Transverse colon (tissue), 4 donors: ENCODE measurements around the gene MLLT1. TPM values are rescaled to one million over a fixed set of nuclear protein-coding genes. Genes with fewer than 3 reads are reported as not detected.
A peak's percentile ranks its signal among the peaks of the same experiment; 100 is the strongest.

Source experiments
- DNase-seq: peaks from one replicate; pipeline ENCODE4 v3.0.0-alpha.2; 2019
- H3K27ac ChIP-seq, 4 donors: fragments of 200-600 bp; sonication (generic); 2 replicates each; pipeline ENCODE4 v1.5.1; 2016 to 2018; ENCODE audit warnings: inconsistent platforms in 4 of 4
- H3K27me3 ChIP-seq: fragments of 200-600 bp; sonication (generic); 2 replicates; pipeline ENCODE4 v1.5.1; 2017; ENCODE audit warnings: inconsistent platforms
- H3K36me3 ChIP-seq, 4 donors: fragments of 200-600 bp; sonication (generic); 2 replicates each; pipeline ENCODE4 v1.5.1; 2017 to 2019; ENCODE audit warnings: inconsistent platforms in 4 of 4
- H3K4me1 ChIP-seq, 4 donors: fragments of 200-600 bp; sonication (generic); 2 replicates each; pipeline ENCODE4 v1.5.1; 2017 to 2020; ENCODE audit warnings: inconsistent platforms in 4 of 4
- H3K4me3 ChIP-seq, 4 donors: fragments of 200-600 bp; sonication (generic); 1 replicate in 1 of 4; 2 replicates in 3 of 4; pipeline versions ENCODE4 v1.5.1 to v1.6.1; 2017 to 2019; ENCODE audit warnings: inconsistent platforms in 4 of 4
- H3K9me3 ChIP-seq, 2 donors: fragments of 200-600 bp; sonication (generic); 2 replicates each; pipeline ENCODE4 v1.5.1; 2017 to 2019; ENCODE audit warnings: inconsistent platforms in 2 of 2
- CTCF ChIP-seq, 5 experiments: fragments of 200-600 bp in 3 of 5; fragments of 450-650 bp in 2 of 5; sonication (generic) in 3 of 5; IDR thresholded peaks; 1 replicate in 2 of 5; 2 replicates in 3 of 5; pipeline ENCODE4 v1.5.1; 2016 to 2017; ENCODE audit warnings: antibody characterized with exemption in 5 of 5, inconsistent platforms in 3 of 5, mild to moderate bottlenecking in 2 of 5, moderate library complexity in 1 of 5
- EP300 ChIP-seq: sonication (generic); formaldehyde crosslinking; IDR thresholded peaks from one replicate; pipeline ENCODE4 v1.6.1; 2017; ENCODE audit warnings: antibody characterized with exemption, low read depth
- POLR2A ChIP-seq: fragments of 450-650 bp; IDR thresholded peaks from one replicate; pipeline ENCODE4 v1.6.1; 2016; ENCODE audit warnings: antibody characterized with exemption, mild to moderate bottlenecking, moderate library complexity
- POLR2AphosphoS5 ChIP-seq, 3 donors: sonication (generic); formaldehyde crosslinking; IDR thresholded peaks; one replicate each; pipeline ENCODE4 v1.6.1; 2016; ENCODE audit warnings: antibody characterized with exemption in 3 of 3
- WGBS, 2 donors: methylation state at CpG; one replicate each; pipeline ENCODE4 v1.1.5; 2018; ENCODE audit warnings: low coverage in 1 of 2; 5-methylcytosine and 5-hydroxymethylcytosine counted together
- in situ Hi-C, 4 donors: fragments of 200-750 bp; cut with MboI; loops; one replicate each; pipeline versions ENCODE4 v1.15.0 to v1.15.1; 2017; ENCODE audit warnings: low sequenced_read_pairs in 3 of 4, low pct_ligation_motif_present in 1 of 4, low pct_unique_long_range_greater_than_20kb in 1 of 4
- intact Hi-C: fragments of 100-400 bp; cut with DNase I; formaldehyde crosslinking; loops from one replicate; pipeline ENCODE4 v1.15.1; 2023; ENCODE audit warnings: low total_unique reads
- total RNA-seq, 4 donors: library from RNA; depleted of rRNA; stranded (reverse); fragments of >200 nt; gene quantifications; one replicate each; pipeline ENCODE4 v1.1.0, GENCODE V29; 2016

The MLLT1 gene
- total RNA-seq, 4 donors from 2014 or later = 12.3 to 34.6 (median 19.7) TPM

- no peaks in the 10 kb centered on the region for H3K36me3 ChIP-seq
- H3K27ac ChIP-seq = no peak overlapping the region
- in situ Hi-C loops = no loop called here
- H3K9me3 ChIP-seq = no peaks in the 10 kb centered on the region
- TF ChIP-seq CTCF (IDR thresholded peaks at IDR 0.05) (no peak), POLR2AphosphoS5 (IDR thresholded peaks at IDR 0.05) (no peak), POLR2A (no peak), EP300 (no peak)
- 90% methylated on average over 12 of the region's 12 CpGs; no CpG with 5 or more reads in 1 of the 2 donors for WGBS, 2 donors
- intact Hi-C loops = no loop called here
- no peak overlapping the region for H3K4me3 ChIP-seq
- H3K4me1 ChIP-seq = peaks cover 8 to 32% (median 26%) of the 10 kb centered on the region in 4 donors
- no peak for DNase-seq
- no peaks in the 10 kb centered on the region for H3K27me3 ChIP-seq
Observed at GRCh38 chr19:6241056-6241455, 38.7 kb downstream of the MLLT1 start.

GRCh38 chr19:6239871-6240676 lies 39.7 kb downstream of the MLLT1 start:
- Histone ChIP-seq H3K4me1 (peaks cover 8 to 38% (median 27%) of the 10 kb centered on the region in 4 donors), H3K36me3 (no peaks in the 10 kb centered on the region), H3K27me3 (no peaks in the 10 kb centered on the region), H3K4me3 (no peak overlapping the region), H3K27ac (no peak overlapping the region), H3K9me3 (no peaks in the 10 kb centered on the region)
- TF ChIP-seq POLR2AphosphoS5 (IDR thresholded peaks at IDR 0.05) (no peak), CTCF (IDR thresholded peaks at IDR 0.05) (no peak), POLR2A (no peak)
- no peak for DNase-seq
- intact Hi-C loops (no loop called here), in situ Hi-C loops (no loop called here)
- 93 to 100% methylated on average over 2 to 24 of the region's 24 CpGs for WGBS, 2 donors

- H3K4me3 ChIP-seq = no peak overlapping the region
- TF ChIP-seq POLR2A (no peak), EP300 (no peak), CTCF (IDR thresholded peaks at IDR 0.05) (no peak)
- no peaks in the 10 kb centered on the region for H3K36me3 ChIP-seq
- peak overlapping the region in 2 of 4 donors; percentile 22 to 29 for H3K27ac ChIP-seq
- no peak for DNase-seq
- in situ Hi-C loops = no loop called here
- H3K4me1 ChIP-seq = peaks cover 8 to 43% (median 32%) of the 10 kb centered on the region in 4 donors
- H3K27me3 ChIP-seq = no peaks in the 10 kb centered on the region
- no peaks in the 10 kb centered on the region for H3K9me3 ChIP-seq
- WGBS, 2 donors = 75% methylated on average over 11 of the region's 11 CpGs; no CpG with 5 or more reads in 1 of the 2 donors
- intact Hi-C loops = no loop called here
Observed at GRCh38 chr19:6239401-6239844, 40.4 kb downstream of the MLLT1 start.

- peak overlapping the region; percentile 9 to 38 (median 26) for H3K27ac ChIP-seq
- no peak for TF ChIP-seq CTCF (IDR thresholded peaks at IDR 0.05)
- no peak for TF ChIP-seq POLR2AphosphoS5 (IDR thresholded peaks at IDR 0.05)
- TF ChIP-seq POLR2A = no peak
- TF ChIP-seq EP300 = no peak
- WGBS, 2 donors = 84 to 90% methylated on average over 4 to 24 of the region's 24 CpGs
- H3K36me3 ChIP-seq = no peaks in the 10 kb centered on the region
- H3K4me3 ChIP-seq = no peak overlapping the region
- H3K27me3 ChIP-seq = no peaks in the 10 kb centered on the region
- DNase-seq = no peak
- no peaks in the 10 kb centered on the region for H3K9me3 ChIP-seq
- intact Hi-C loops = no loop called here
- peaks cover 9 to 50% (median 36%) of the 10 kb centered on the region in 4 donors for H3K4me1 ChIP-seq
- in situ Hi-C loops = no loop called here
Observed at GRCh38 chr19:6238643-6239281, 41.0 kb downstream of the MLLT1 start.
